Progenitor cell of endocrine pancreas (in vitro differentiated cells): ENCODE measurements around the gene TEKT2. TPM values are rescaled to one million over a fixed set of nuclear protein-coding genes. Genes with fewer than 3 reads are reported as not detected.

Source experiments
- DNase-seq: peaks from one replicate; pipeline ENCODE4 v3.0.0; 2021; ENCODE audit warnings: low spot score; ENCODE audit not compliant: unreplicated experiment
- H3K27ac Mint-ChIP-seq: 2 replicates; pipeline ENCODE4 v1.8.0; 2021; ENCODE audit warnings: mild to moderate bottlenecking, moderate library complexity, mixed read lengths
- H3K27me3 Mint-ChIP-seq: 2 replicates; pipeline ENCODE4 v1.8.0; 2021; ENCODE audit warnings: mixed read lengths
- H3K36me3 Mint-ChIP-seq: 2 replicates; pipeline ENCODE4 v1.8.0; 2022; ENCODE audit warnings: mixed read lengths; ENCODE audit not compliant: insufficient read depth
- H3K4me1 Mint-ChIP-seq: 2 replicates; pipeline ENCODE4 v1.8.0; 2021; ENCODE audit warnings: low read depth, mixed read lengths
- H3K4me3 Mint-ChIP-seq: 2 replicates; pipeline ENCODE4 v1.8.0; 2021; ENCODE audit warnings: low read depth, mild to moderate bottlenecking, moderate library complexity, mixed read lengths
- H3K9me3 Mint-ChIP-seq: 2 replicates; pipeline ENCODE4 v1.8.0; 2021; ENCODE audit warnings: low read depth, mixed read lengths
- total RNA-seq: library from RNA; stranded (reverse); gene quantifications from 2 replicates; pipeline ENCODE4 v1.2.1, GENCODE V29; 2021
- TF ChIP-seq, protein P1 (sequence below): fragments of 200-600 bp; sonication (generic); IDR thresholded peaks from one replicate; pipeline ENCODE4 v1.5.0; 2021; ENCODE audit warnings: antibody characterized with exemption, mild to moderate bottlenecking; ENCODE audit not compliant: unreplicated experiment

Gene TEKT2
- total RNA-seq, 1 donor from 2014 or later, result 20.2 TPM

GRCh38 chr1:36128126-36128904 lies 44.4 kb downstream of the TEKT2 start:
- Mint-ChIP-seq H3K27me3 (peaks cover 25% of the 10 kb centered on the region), H3K9me3 (no peaks in the 10 kb centered on the region), H3K27ac (no peak overlapping the region), H3K4me3 (no peak overlapping the region), H3K4me1 (peaks cover 10% of the 10 kb centered on the region), H3K36me3 (no peaks in the 10 kb centered on the region)
- TF ChIP-seq, protein P1, sequence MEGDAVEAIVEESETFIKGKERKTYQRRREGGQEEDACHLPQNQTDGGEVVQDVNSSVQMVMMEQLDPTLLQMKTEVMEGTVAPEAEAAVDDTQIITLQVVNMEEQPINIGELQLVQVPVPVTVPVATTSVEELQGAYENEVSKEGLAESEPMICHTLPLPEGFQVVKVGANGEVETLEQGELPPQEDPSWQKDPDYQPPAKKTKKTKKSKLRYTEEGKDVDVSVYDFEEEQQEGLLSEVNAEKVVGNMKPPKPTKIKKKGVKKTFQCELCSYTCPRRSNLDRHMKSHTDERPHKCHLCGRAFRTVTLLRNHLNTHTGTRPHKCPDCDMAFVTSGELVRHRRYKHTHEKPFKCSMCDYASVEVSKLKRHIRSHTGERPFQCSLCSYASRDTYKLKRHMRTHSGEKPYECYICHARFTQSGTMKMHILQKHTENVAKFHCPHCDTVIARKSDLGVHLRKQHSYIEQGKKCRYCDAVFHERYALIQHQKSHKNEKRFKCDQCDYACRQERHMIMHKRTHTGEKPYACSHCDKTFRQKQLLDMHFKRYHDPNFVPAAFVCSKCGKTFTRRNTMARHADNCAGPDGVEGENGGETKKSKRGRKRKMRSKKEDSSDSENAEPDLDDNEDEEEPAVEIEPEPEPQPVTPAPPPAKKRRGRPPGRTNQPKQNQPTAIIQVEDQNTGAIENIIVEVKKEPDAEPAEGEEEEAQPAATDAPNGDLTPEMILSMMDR, result no peak
- DNase-seq, result no peak

DNA sequence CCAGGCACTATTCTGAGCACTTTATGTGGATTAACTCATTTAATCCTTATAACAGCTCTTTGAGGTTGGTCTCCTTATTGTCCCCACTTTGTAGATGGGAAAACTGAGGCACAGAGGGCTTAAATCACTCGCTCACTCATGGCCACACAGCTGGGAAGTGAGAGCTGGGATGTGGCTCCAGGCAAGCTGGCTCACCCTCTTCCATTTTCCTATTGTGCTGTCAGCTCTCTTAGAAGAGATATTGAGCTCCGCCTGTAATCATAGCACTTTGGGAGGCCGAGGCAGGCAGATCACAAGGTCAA lies 45.0 kb downstream of the TEKT2 start:
- no peaks in the 10 kb centered on the region for H3K36me3 Mint-ChIP-seq
- no peaks in the 10 kb centered on the region for H3K9me3 Mint-ChIP-seq
- peaks cover 20% of the 10 kb centered on the region for H3K27me3 Mint-ChIP-seq
- H3K27ac Mint-ChIP-seq, result no peak overlapping the region
- peaks cover 10% of the 10 kb centered on the region for H3K4me1 Mint-ChIP-seq
- TF ChIP-seq, protein P1, result no peak
- no peak for DNase-seq
- H3K4me3 Mint-ChIP-seq, result no peak overlapping the region

DNA sequence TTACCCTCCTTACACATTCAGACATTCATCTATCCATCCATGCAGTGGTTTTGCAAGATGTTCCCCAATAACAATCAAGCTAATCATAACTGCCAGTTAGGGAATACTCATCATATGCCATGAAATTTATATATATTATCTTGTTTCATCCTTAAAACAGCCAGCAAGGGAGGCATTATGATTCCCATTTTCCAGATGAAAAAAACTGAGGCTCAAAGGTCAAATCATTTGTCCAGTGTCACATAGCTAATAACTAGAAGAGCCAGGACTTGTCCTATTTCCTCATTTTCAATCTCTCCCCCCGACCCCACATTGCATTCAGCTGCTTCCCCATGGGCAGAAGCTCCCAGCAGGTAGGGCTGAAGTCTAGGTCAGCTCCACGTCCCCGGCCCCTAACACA lies 48.1 kb downstream of the TEKT2 start:
- Mint-ChIP-seq H3K4me1 (peaks cover 10% of the 10 kb centered on the region), H3K9me3 (no peaks in the 10 kb centered on the region), H3K4me3 (no peak overlapping the region), H3K27ac (no peak overlapping the region), H3K27me3 (no peaks in the 10 kb centered on the region), H3K36me3 (no peaks in the 10 kb centered on the region)
- no peak for DNase-seq
- TF ChIP-seq, protein P1, result no peak

GRCh38 chr1:36133484-36133883 lies 49.6 kb downstream of the TEKT2 start:
- Mint-ChIP-seq H3K4me1 (peaks cover 7% of the 10 kb centered on the region), H3K36me3 (peaks cover 4% of the 10 kb centered on the region), H3K27ac (peak overlapping the region; percentile 45), H3K9me3 (no peaks in the 10 kb centered on the region), H3K27me3 (no peaks in the 10 kb centered on the region), H3K4me3 (no peak overlapping the region)
- DNase-seq, result no peak
- TF ChIP-seq, protein P1, result no peak

GRCh38 chr1:36134031-36134430 lies 50.1 kb downstream of the TEKT2 start:
- H3K36me3 Mint-ChIP-seq, result peaks cover 4% of the 10 kb centered on the region
- TF ChIP-seq, protein P1, result no peak
- no peaks in the 10 kb centered on the region for H3K27me3 Mint-ChIP-seq
- no peaks in the 10 kb centered on the region for H3K9me3 Mint-ChIP-seq
- DNase-seq, result no peak
- no peak overlapping the region for H3K4me3 Mint-ChIP-seq
- H3K4me1 Mint-ChIP-seq, result peaks cover 7% of the 10 kb centered on the region
- H3K27ac Mint-ChIP-seq, result peak overlapping the region; percentile 45
